ENCODE measurements around the gene GFI1B.

GRCh38 chr9:133035669-133036068 lies 57.2 kb downstream of the GFI1B start:
- TF ChIP-seq POLR2A (IDR thresholded peaks at IDR 0.05; ENCODE audit: low read depth, low read length), result no peak
- no peak for TF ChIP-seq TAF1 (IDR thresholded peaks at IDR 0.05; ENCODE audit: low read depth, low read length)
